Muscle layer of duodenum (tissue), 2 donors: ENCODE measurements around the gene PAPPA2.

Experiments used
- H3K27ac ChIP-seq: one replicate; pipeline ENCODE4 v1.7.0; 2013; ENCODE audit warnings: mild to moderate bottlenecking, low read length
- H3K27me3 ChIP-seq: one replicate; pipeline ENCODE4 v1.7.0; 2013; ENCODE audit warnings: low read depth, mild to moderate bottlenecking, control low read depth, low read length
- H3K36me3 ChIP-seq, 2 donors: one replicate each; pipeline ENCODE4 v1.7.0; 2013; ENCODE audit warnings: low read length in 2 of 2, control low read depth in 1 of 2, mild to moderate bottlenecking in 1 of 2; ENCODE audit not compliant: insufficient read depth in 2 of 2, control insufficient read depth in 1 of 2
- H3K4me1 ChIP-seq, 2 donors: one replicate each; pipeline ENCODE4 v1.7.0; 2013; ENCODE audit warnings: low read length in 2 of 2, mild to moderate bottlenecking in 2 of 2, control low read depth in 1 of 2, moderate library complexity in 1 of 2; ENCODE audit not compliant: insufficient read depth in 2 of 2, control insufficient read depth in 1 of 2
- H3K4me3 ChIP-seq, 2 donors: one replicate each; pipeline ENCODE4 v1.7.0; 2013; ENCODE audit warnings: low read length in 2 of 2, low read depth in 1 of 2, mild to moderate bottlenecking in 1 of 2
- H3K9me3 ChIP-seq, 2 donors: one replicate each; pipeline ENCODE4 v1.7.0; 2013; ENCODE audit warnings: low read length in 2 of 2, control low read depth in 1 of 2, mild to moderate bottlenecking in 1 of 2; ENCODE audit not compliant: control insufficient read depth in 1 of 2
- donor health status: healthy.

The PAPPA2 gene

GRCh38 chr1:176820391-176821031, 357.5 kb downstream of the PAPPA2 start:
- Histone ChIP-seq H3K36me3 (no peaks in the 10 kb centered on the region), H3K9me3 (no peaks in the 10 kb centered on the region), H3K27me3 (no peaks in the 10 kb centered on the region), H3K4me1 (no peaks in the 10 kb centered on the region), H3K27ac (no peak overlapping the region), H3K4me3 (no peak overlapping the region)

- H3K27ac ChIP-seq, result no peak overlapping the region
- no peak overlapping the region for H3K4me3 ChIP-seq
- H3K9me3 ChIP-seq, result no peaks in the 10 kb centered on the region
- no peaks in the 10 kb centered on the region for H3K27me3 ChIP-seq
- no peaks in the 10 kb centered on the region for H3K36me3 ChIP-seq
- H3K4me1 ChIP-seq, result no peaks in the 10 kb centered on the region
Measured at GRCh38 chr1:176826265-176826664, 363.3 kb downstream of the PAPPA2 start.

- H3K4me1 ChIP-seq, result no peaks in the 10 kb centered on the region
- H3K36me3 ChIP-seq, result no peaks in the 10 kb centered on the region
- H3K9me3 ChIP-seq, result no peaks in the 10 kb centered on the region
- no peaks in the 10 kb centered on the region for H3K27me3 ChIP-seq
- H3K4me3 ChIP-seq, result no peak overlapping the region
- no peak overlapping the region for H3K27ac ChIP-seq
Measured at GRCh38 chr1:176829261-176829660, 366.3 kb downstream of the PAPPA2 start.

GRCh38 chr1:176831150-176831549, 368.2 kb downstream of the PAPPA2 start:
- Histone ChIP-seq H3K4me1 (no peaks in the 10 kb centered on the region), H3K36me3 (no peaks in the 10 kb centered on the region), H3K4me3 (no peak overlapping the region)

GRCh38 chr1:176837708-176838107, 374.7 kb downstream of the PAPPA2 start:
- Histone ChIP-seq H3K36me3 (no peaks in the 10 kb centered on the region), H3K4me3 (no peak overlapping the region), H3K27ac (no peak overlapping the region), H3K27me3 (no peaks in the 10 kb centered on the region), H3K4me1 (no peaks in the 10 kb centered on the region), H3K9me3 (no peaks in the 10 kb centered on the region)

More at GRCh38 chr1:176831150-176831549, 368.2 kb downstream of the PAPPA2 start:
- no peaks in the 10 kb centered on the region for H3K27me3 ChIP-seq
- H3K9me3 ChIP-seq, result no peaks in the 10 kb centered on the region
- no peak overlapping the region for H3K27ac ChIP-seq

- Histone ChIP-seq H3K36me3 (no peaks in the 10 kb centered on the region), H3K27ac (no peak overlapping the region), H3K27me3 (no peaks in the 10 kb centered on the region), H3K4me3 (no peak overlapping the region), H3K9me3 (no peaks in the 10 kb centered on the region), H3K4me1 (no peaks in the 10 kb centered on the region)
Measured at GRCh38 chr1:176838276-176838995, 375.5 kb downstream of the PAPPA2 start.

GRCh38 chr1:176839216-176839615, 376.2 kb downstream of the PAPPA2 start:
- Histone ChIP-seq H3K4me3 (no peak overlapping the region), H3K36me3 (no peaks in the 10 kb centered on the region), H3K9me3 (no peaks in the 10 kb centered on the region), H3K27ac (no peak overlapping the region), H3K27me3 (no peaks in the 10 kb centered on the region), H3K4me1 (no peaks in the 10 kb centered on the region)

- no peaks in the 10 kb centered on the region for H3K9me3 ChIP-seq
- H3K4me3 ChIP-seq, result no peak overlapping the region
- no peak overlapping the region for H3K27ac ChIP-seq
- no peaks in the 10 kb centered on the region for H3K36me3 ChIP-seq
- H3K4me1 ChIP-seq, result no peaks in the 10 kb centered on the region
- H3K27me3 ChIP-seq, result no peaks in the 10 kb centered on the region
Measured at GRCh38 chr1:176841238-176841637, 378.3 kb downstream of the PAPPA2 start.

GRCh38 chr1:176843352-176844297, 380.6 kb downstream of the PAPPA2 start:
- Histone ChIP-seq H3K4me3 (no peak overlapping the region), H3K36me3 (no peaks in the 10 kb centered on the region), H3K9me3 (no peaks in the 10 kb centered on the region), H3K27me3 (no peaks in the 10 kb centered on the region), H3K27ac (no peak overlapping the region), H3K4me1 (no peaks in the 10 kb centered on the region)

- Histone ChIP-seq H3K27me3 (no peaks in the 10 kb centered on the region), H3K27ac (no peak overlapping the region), H3K4me1 (no peaks in the 10 kb centered on the region), H3K4me3 (no peak overlapping the region), H3K36me3 (no peaks in the 10 kb centered on the region), H3K9me3 (no peaks in the 10 kb centered on the region)
Measured at GRCh38 chr1:176847052-176847451, 384.1 kb downstream of the PAPPA2 start.

- H3K9me3 ChIP-seq, result no peaks in the 10 kb centered on the region
- H3K4me3 ChIP-seq, result no peak overlapping the region
- H3K27ac ChIP-seq, result no peak overlapping the region
- H3K4me1 ChIP-seq, result no peaks in the 10 kb centered on the region
- no peaks in the 10 kb centered on the region for H3K36me3 ChIP-seq
- H3K27me3 ChIP-seq, result no peaks in the 10 kb centered on the region
Measured at GRCh38 chr1:176849281-176849680, 386.3 kb downstream of the PAPPA2 start.
